AG08395 (cell line): Measurements from ENCODE around the gene SLCO4A1.

Source experiments
- DNase-seq: peaks from one replicate; pipeline ENCODE4 v3.0.0; 2012; ENCODE audit warnings: mixed read lengths, low spot score

The SLCO4A1 gene

GRCh38 chr20:62606551-62607201 is 35.6 kb upstream of the SLCO4A1 start:
- no peak for DNase-seq

DNA sequence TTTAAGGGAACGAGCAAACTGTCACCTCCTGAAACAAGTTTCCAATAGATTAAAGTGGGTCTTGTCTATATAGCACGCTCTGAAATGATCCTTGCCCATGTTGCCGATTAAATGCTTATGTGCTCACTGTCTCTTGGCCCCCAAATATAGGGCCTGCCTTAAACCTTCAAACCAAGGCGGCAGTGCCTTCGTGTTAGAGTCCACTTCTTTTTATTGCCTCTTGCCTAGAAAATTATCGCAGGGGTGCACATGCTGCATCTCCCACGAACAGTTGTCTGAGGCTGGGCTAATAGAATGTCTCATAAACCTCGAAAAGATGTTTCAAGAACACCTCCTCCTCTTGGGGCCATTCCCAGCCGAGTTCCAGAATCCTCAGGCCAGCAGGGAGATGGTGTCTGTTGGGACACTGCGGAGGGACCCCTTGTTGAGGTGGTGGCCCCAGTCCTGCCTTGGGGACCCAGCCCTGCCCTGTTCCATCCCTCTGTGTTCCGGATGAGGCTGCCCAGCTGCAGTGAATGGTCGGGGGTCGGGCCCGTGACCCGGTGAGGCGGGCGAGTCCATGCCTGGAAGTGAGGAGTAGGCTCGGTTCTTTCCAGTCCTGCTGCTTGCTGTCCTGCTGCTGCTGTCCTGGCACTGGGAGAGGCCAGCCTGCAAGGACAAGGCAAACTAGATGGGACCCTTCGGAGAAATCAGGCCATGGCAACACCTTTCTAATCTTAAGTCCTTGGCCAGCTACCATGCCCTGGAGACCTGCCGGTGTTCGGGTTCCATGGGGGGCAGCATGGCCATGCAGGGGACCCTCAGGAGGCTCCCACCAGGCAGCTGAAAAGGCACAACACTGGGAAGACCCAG is 34.7 kb upstream of the SLCO4A1 start:
- no peak for DNase-seq

DNA sequence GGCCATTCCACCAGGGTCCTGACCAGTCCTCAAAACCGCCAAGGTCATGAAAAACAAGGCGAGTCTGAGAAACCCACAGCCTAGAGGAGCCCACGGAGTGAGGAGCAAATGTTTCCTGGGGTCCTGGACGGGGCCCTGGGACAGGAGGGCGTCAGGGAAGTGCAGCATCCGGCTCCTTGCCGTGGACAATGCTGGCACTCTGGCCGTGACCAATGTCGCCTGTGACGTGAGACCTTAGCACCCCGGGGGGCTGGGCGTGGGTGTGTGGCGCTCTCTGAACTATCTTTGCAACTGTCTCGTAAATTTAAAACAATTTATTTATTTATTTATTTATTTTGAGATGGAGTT is 34.1 kb upstream of the SLCO4A1 start:
- no peak for DNase-seq

DNA sequence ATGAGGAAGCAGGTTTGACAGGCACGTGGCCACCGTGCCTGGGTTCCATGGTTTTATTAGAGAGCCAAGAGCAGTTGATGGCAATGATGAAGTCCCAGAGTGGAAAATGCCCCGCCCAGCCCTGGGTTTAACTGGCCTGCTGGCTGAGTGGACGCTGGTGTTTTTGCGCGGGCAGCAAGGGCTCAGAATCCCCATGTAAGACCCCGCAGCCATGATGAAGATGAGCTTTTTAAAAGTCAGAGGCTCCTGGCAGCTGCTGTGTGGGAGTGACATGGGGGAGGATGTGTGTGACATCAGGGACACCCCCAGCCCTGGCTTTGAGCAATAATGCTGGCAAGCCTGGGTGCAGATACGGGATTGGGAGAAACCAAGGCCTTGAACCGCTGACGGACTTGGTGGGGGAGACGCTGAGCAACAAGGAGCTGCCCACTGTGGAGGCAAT is 33.0 kb upstream of the SLCO4A1 start:
- no peak for DNase-seq

GRCh38 chr20:62609811-62610757 is 32.2 kb upstream of the SLCO4A1 start:
- DNase-seq, result no peak

- DNase-seq, result no peak
These were observed 31.3 kb upstream of the SLCO4A1 start for GRCh38 chr20:62611012-62611411.

- DNase-seq, result no peak
These were observed 30.5 kb upstream of the SLCO4A1 start for GRCh38 chr20:62611819-62612218.

DNA sequence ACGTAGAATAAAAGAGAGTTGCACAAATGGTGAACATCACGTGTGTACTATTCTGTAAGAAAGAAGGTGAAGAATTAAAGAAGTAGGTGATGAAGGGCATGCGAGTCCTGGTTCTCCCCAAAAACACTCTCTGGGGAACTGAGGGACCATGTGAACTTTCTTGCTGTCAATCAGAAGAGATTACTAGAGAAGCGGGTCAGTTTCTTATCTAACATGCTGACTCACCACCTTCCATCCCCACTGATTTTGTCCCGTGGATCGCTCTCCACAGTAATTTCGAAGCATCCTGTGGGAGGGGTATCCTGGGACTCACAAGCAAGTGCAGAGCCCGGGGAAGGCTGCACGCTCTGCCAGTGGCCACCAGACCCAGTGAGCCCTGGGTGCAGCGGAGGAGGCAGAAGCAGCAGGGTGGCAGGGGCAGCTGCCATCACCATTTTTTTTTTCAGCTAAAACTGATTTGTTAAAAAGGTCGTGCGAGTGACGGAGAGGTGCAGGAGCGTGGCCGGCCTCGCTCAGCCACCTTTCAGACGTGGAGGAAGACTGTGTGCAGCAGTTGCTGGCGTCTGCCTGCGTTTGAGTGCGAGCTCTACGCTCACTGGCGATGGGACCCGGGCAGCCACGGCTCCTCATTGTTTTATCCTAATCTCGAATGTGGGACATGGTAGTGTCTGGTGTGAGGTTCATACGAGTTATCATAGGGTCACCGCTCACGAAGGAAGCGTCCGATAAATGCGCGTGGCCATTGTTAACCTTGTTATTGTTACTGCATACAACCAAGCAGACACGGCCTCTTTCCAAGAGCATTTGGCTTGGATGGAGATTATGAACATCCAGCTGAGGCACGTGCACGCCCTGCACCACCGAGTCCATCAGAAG is 28.0 kb upstream of the SLCO4A1 start:
- no peak for DNase-seq

- no peak for DNase-seq
These were observed 27.2 kb upstream of the SLCO4A1 start for GRCh38 chr20:62614961-62615680.

DNA sequence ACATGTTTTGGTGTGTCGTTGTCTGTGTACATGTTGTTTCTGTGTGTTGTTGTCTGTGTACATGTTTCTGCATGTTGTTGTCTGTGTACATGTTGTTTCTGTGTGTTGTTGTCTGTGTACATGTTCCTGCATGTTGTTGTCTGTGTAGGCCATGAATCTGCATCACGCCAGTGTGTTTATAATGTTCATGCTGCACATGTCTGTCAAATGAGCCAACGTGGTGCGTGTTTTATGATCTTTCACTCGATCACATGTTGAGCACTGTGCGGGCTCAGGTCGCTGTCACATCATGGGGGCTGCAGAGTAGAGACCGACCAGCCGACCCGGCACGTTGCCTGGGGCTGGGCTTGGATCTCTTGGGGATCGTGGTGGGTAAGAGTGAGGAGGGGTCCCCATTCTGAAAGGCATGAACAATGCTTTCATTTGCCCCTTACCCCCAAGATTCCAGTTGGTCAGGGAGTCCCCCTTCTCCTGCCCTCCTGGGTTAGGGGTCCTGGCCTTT is 26.5 kb upstream of the SLCO4A1 start:
- DNase-seq, result no peak

GRCh38 chr20:62616728-62617621 is 25.3 kb upstream of the SLCO4A1 start:
- peak; percentile 81 for DNase-seq

GRCh38 chr20:62617711-62618483 is 24.4 kb upstream of the SLCO4A1 start:
- no peak for DNase-seq

GRCh38 chr20:62618611-62619529 is 23.4 kb upstream of the SLCO4A1 start:
- DNase-seq, result no peak

GRCh38 chr20:62620625-62621024 is 21.7 kb upstream of the SLCO4A1 start:
- DNase-seq, result no peak

- DNase-seq, result no peak
These were observed 20.8 kb upstream of the SLCO4A1 start for GRCh38 chr20:62621251-62622110.

- no peak for DNase-seq
These were observed 20.0 kb upstream of the SLCO4A1 start for GRCh38 chr20:62622178-62622876.
